Lower lobe of right lung (tissue), 2 donors: Measurements from ENCODE around the gene PCBP2. TPM values are rescaled to one million over a fixed set of nuclear protein-coding genes. Genes with fewer than 3 reads are reported as not detected.

Source experiments
- ATAC-seq, 2 donors: fragments of 200-7000 bp; cut with Tn5 transposase; one replicate each; pipeline ENCODE4 v1.9.1; 2020 to 2022; ENCODE audit warnings: mild to moderate bottlenecking in 2 of 2, moderate library complexity in 2 of 2
- DNase-seq: peaks from one replicate; pipeline ENCODE4 v3.0.0-alpha.2; 2020
- H3K27ac ChIP-seq: fragments of 200-600 bp; one replicate; pipeline ENCODE4 v1.8.0; 2022
- H3K27me3 ChIP-seq: fragments of 200-600 bp; one replicate; pipeline ENCODE4 v1.8.0; 2022; ENCODE audit warnings: low read depth
- H3K36me3 ChIP-seq: fragments of 200-600 bp; one replicate; pipeline ENCODE4 v1.8.0; 2022; ENCODE audit warnings: mild to moderate bottlenecking
- H3K4me1 ChIP-seq: fragments of 200-600 bp; one replicate; pipeline ENCODE4 v1.8.0; 2022
- H3K4me3 ChIP-seq: fragments of 200-600 bp; one replicate; pipeline ENCODE4 v1.8.0; 2022; ENCODE audit warnings: mild to moderate bottlenecking
- H3K9me3 ChIP-seq: fragments of 200-600 bp; one replicate; pipeline ENCODE4 v1.8.0; 2022
- intact Hi-C: fragments of 100-400 bp; cut with DNase I; formaldehyde crosslinking; loops from one replicate; pipeline ENCODE4 v1.11.0; 2022
- total RNA-seq: library from RNA; stranded (reverse); fragmentation: NEBNext Ultra II Directional; extraction: Animal tissue kit (Norgen Biotek cat#: 25700); gene quantifications from one replicate; pipeline ENCODE4 v1.2.1, GENCODE V29; 2021
- TF ChIP-seq, protein P1 (sequence below): fragments of 200-600 bp; IDR thresholded peaks from one replicate; pipeline ENCODE4 v1.8.0; 2022; ENCODE audit warnings: antibody characterized with exemption, mild to moderate bottlenecking
- donor health status: DM: no; HTN: yes; CAD: no; lungs with severe emphysema.

The PCBP2 gene
- total RNA-seq, 1 donor from 2014 or later: 767 TPM

DNA sequence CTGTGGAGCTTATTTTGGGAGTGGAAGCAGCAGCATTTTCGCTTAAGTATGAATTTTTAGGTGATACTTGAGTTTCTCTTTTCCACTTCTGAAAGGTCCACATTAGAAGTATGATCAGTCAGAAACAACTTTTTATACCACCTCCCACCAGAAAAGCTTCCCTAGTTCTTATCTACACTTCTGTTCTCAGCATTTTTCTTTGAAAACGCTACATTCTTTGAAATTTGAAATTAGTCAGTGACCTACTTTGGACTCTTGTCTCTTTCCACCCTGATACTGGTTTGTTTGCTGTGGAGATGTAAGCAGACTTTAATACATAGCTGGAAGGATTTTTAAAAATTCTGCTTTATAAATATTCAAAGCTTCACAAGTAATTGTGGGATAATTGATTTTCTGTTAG is 22.2 kb downstream of the PCBP2 start:
- intact Hi-C loops: no loop called here
- Histone ChIP-seq H3K27ac (no peak overlapping the region), H3K4me1 (peaks cover 28% of the 10 kb centered on the region)

DNA sequence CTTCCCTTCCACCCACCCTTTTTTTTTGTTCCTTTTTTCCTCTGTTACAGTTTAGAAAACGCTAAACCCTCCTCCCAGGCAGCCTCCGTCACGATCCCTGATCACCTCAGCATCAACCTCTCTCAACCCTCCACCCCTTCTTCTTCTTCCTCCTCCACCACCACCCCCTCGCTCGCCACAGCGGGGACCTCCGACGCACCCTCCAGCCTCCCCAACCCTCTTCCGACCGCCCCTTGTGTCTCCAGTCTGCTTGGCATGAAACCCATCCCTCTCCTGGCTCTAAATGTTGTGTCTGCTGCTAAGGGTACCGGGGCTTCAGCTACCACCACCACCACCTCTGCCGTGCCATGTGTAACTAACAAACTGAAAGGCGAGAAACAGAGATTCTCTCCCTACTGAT is 22.9 kb downstream of the PCBP2 start:
- no peaks in the 10 kb centered on the region for H3K27me3 ChIP-seq
- H3K36me3 ChIP-seq: peaks cover 100% of the 10 kb centered on the region
- TF ChIP-seq, protein P1, sequence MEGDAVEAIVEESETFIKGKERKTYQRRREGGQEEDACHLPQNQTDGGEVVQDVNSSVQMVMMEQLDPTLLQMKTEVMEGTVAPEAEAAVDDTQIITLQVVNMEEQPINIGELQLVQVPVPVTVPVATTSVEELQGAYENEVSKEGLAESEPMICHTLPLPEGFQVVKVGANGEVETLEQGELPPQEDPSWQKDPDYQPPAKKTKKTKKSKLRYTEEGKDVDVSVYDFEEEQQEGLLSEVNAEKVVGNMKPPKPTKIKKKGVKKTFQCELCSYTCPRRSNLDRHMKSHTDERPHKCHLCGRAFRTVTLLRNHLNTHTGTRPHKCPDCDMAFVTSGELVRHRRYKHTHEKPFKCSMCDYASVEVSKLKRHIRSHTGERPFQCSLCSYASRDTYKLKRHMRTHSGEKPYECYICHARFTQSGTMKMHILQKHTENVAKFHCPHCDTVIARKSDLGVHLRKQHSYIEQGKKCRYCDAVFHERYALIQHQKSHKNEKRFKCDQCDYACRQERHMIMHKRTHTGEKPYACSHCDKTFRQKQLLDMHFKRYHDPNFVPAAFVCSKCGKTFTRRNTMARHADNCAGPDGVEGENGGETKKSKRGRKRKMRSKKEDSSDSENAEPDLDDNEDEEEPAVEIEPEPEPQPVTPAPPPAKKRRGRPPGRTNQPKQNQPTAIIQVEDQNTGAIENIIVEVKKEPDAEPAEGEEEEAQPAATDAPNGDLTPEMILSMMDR: no peak
- no peaks in the 10 kb centered on the region for H3K9me3 ChIP-seq
- ATAC-seq (no peak), DNase-seq (no peak)
- H3K4me3 ChIP-seq: no peak overlapping the region
- intact Hi-C loops: no loop called here
- peaks cover 28% of the 10 kb centered on the region for H3K4me1 ChIP-seq
- H3K27ac ChIP-seq: no peak overlapping the region

More for the DNA sequence above, 22.2 kb downstream of the PCBP2 start:
- DNase-seq (no peak), ATAC-seq (no peak)
- H3K4me3 ChIP-seq: no peak overlapping the region
- TF ChIP-seq, protein P1: no peak
- no peaks in the 10 kb centered on the region for H3K9me3 ChIP-seq
- H3K27me3 ChIP-seq: no peaks in the 10 kb centered on the region
- peaks cover 100% of the 10 kb centered on the region for H3K36me3 ChIP-seq

DNA sequence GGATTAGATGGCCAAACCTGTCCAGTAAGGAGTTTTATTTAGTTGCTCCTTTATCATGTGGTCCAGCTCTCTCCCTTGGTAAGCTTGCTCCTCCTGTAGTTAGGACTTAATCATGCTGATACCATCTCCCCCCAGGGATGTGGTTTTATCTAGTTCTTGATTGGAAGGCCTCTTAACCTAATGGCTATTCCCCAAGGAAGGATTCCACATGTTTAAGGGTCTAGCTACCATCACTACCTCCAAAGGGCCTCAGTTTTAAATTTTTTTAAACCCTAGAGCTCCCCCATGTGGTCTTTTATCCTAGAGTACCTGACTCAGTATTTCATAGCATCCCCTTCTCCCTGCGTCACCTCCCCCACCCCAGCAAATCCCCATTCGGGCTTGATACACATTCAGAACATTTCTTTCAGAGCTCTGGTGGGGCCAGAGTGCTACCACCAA is 24.9 kb downstream of the PCBP2 start:
- TF ChIP-seq, protein P1: peak; percentile 20
- H3K27ac ChIP-seq: no peak overlapping the region
- H3K36me3 ChIP-seq: peaks cover 100% of the 10 kb centered on the region
- H3K4me3 ChIP-seq: no peak overlapping the region
- no peak for ATAC-seq
- no peak for DNase-seq
- intact Hi-C loops: no loop called here
- H3K4me1 ChIP-seq: peaks cover 33% of the 10 kb centered on the region
- no peaks in the 10 kb centered on the region for H3K27me3 ChIP-seq
- no peaks in the 10 kb centered on the region for H3K9me3 ChIP-seq

DNA sequence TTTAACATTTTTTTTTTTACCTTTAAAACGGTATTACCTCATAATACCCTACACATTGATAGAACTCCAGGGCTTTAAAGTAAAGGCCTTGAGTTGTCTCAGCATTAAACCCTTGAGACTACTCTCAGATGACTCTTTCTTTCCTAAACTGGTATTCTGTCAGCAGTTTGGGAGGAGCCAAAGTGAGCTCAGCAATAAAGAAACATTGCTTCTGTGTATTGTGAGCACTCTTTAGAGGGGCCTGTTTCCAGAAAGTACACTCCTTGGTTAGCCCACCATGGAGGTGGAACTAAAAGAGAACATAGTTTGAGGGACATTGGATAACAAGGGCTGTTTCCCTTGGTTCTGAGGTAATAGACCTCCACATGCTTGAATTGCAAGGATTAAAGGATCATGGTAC is 27.0 kb downstream of the PCBP2 start:
- no peak for DNase-seq
- peaks cover 16% of the 10 kb centered on the region for H3K4me1 ChIP-seq
- H3K9me3 ChIP-seq: no peaks in the 10 kb centered on the region
- TF ChIP-seq, protein P1: no peak
- no peaks in the 10 kb centered on the region for H3K27me3 ChIP-seq
- H3K4me3 ChIP-seq: no peak overlapping the region
- intact Hi-C loops: no loop called here
- ATAC-seq: no peak
- peaks cover 100% of the 10 kb centered on the region for H3K36me3 ChIP-seq
- H3K27ac ChIP-seq: no peak overlapping the region

DNA sequence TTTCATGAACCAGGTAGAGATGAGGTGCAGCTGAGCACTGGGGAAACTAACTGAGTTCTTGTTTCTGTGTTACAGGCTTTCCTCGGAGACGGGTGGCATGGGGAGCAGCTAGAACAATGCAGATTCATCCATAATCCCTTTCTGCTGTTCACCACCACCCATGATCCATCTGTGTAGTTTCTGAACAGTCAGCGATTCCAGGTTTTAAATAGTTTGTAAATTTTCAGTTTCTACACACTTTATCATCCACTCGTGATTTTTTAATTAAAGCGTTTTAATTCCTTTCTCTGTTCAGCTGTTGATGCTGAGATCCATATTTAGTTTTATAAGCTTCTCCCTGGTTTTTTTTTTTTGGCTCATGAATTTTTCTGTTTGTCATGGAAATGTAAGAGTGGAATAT is 27.4 kb downstream of the PCBP2 start:
- TF ChIP-seq, protein P1: no peak
- Histone ChIP-seq H3K36me3 (peaks cover 99% of the 10 kb centered on the region), H3K9me3 (no peaks in the 10 kb centered on the region), H3K4me1 (peaks cover 11% of the 10 kb centered on the region), H3K27ac (no peak overlapping the region), H3K4me3 (no peak overlapping the region), H3K27me3 (no peaks in the 10 kb centered on the region)
- intact Hi-C loops: no loop called here
- DNase-seq: no peak
- ATAC-seq: no peak
